Forelimb muscle (tissue), 1 donor: ENCODE data around the gene CLDN10. TPM values are rescaled to one million over a fixed set of nuclear protein-coding genes. Genes with fewer than 3 reads are reported as not detected.
A peak's percentile ranks its signal among the peaks of the same experiment; 100 is the strongest.
"Not testable (repeated sequence)": the region's sequence is repeated elsewhere in the genome, so short reads cannot be mapped to it uniquely, and the experiment has no call there.

ENCODE experiments used
- DNase-seq: peaks from one replicate; pipeline ENCODE4 v3.0.0-alpha.2; 2013; ENCODE audit warnings: low read depth
- polyA plus RNA-seq: library from polyadenylated mRNA; unstranded; fragments of 120-200 nt; gene quantifications from one replicate; pipeline ENCODE4 v1.2.1, GENCODE V29; 2013; ENCODE audit not compliant: insufficient read length

CLDN10 gene
- 8.6 TPM for polyA plus RNA-seq

GRCh38 chr13:95552539-95553441 is at the start of gene CLDN10:
Gene CLDN10 (plus strand): TSS chr13:95552720. CDS start chr13:95552754, 34 bp downstream.
- DNase-seq = no peak

DNA sequence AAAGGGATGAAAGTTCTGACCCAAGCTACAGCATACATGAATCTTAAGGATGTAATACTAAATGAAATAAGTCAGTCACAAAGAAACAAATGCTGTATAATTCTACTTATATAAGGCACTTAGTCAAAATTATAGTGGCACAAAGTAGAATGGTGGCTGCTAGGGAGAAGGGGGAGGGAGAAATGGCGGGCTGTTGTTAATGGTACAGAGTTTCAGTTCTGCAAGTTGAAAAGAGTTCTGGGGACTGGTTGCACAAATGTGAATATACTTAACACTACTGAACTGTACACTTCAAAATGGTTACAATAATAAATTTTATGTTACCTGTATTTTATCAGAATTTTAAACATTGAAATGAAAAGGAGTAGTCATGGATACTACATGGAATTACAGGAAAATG is 48.9 kb upstream of the CLDN10 start:
- DNase-seq = no peak

DNA sequence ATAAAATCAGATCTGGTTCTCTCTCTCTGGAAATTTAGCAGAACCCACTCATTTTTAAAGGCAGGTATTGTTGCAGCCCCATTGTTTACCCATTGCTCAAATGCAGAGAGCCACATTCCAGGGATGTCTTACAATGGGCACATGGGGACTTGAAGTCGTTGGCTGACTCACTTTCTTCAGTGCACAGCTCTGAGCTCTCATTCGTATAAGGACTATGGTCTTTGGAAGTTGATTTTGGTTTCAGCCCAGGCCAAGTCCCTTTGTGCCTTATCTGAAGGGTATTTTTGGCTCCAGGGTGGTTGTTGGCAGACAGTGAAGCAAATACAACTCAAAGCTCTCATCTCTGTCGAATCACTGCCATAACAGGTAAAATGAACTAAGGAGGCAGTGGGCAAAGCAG is 47.3 kb upstream of the CLDN10 start:
- DNase-seq = no peak

DNA sequence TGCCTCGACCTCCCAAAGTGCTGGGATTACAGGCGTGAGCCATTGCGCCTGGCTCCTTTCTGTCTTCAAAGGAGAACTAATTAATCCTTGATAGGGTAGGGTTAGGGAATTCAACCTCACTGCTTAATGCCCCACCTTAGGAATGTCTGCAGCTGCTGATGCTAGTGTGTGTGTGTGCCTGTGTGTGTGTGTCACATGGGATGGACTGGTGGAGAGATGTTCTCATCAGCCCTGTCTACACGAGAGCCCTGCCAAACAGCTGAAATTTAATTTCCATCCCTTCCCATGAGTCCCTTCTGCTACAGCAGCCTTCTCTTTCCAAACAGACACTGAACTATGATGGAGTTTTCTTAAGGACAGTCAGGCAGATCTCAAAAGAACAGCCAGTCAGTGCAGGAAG is 46.5 kb upstream of the CLDN10 start:
- DNase-seq = no peak

GRCh38 chr13:95507991-95508390 is 44.5 kb upstream of the CLDN10 start:
- no peak for DNase-seq

- DNase-seq = no peak
Observed at GRCh38 chr13:95508996-95509395, 43.5 kb upstream of the CLDN10 start.

DNA sequence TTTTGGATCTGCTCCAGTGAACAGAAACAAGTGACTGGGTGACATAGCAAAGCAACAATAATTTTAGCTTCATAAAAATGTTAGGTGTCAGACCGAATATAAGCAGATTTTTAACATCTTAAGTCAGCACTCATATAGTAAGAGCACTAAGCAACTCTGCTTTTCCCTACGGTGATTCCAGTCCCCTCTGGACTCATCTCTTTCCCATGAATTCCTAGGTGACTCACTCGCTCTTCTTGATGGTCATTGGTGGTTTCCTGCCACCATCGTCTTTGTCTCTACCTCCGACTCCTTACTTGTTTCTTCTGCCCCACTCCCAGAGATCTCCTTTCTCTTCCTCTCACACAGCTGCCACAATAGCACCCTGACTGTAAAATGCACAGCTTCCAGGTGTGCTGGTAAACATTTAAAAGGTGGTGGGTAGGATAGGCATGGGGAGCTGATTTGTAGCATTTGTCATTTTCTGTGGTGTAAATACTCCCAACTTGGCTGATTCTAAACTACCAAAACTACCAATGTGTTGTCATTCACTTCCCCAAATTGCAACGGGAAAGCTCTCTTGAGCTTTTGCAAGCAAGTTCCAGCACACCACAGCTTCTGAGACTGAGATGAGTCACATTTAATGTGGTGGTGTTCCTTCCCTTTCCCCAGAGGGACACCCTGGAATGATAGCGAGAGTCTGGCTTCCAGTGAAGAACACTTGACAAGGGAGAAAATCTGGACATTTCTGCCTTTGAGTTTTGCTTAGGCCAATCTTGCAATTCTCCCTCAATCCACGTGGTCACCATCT is 42.8 kb upstream of the CLDN10 start:
- DNase-seq = no peak

DNA sequence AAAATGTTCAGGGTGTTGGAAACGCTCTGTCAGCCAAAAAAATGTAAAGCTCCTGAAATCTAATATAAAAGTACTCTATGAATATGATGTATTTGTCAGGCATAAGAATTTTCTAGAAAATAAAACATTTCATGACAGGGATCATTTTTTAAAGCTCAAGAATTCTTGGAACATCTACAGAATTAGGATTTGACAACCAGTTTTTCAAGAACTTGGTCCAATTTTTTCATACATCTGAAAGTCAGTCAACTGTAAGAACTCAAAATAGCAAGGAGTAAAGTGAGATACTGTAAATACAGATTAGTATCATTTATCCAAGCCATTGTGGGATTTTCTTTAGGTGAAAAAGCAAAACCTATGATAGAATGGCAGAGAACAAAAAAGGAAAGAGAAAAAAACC is 41.6 kb upstream of the CLDN10 start:
- DNase-seq = no peak

DNA sequence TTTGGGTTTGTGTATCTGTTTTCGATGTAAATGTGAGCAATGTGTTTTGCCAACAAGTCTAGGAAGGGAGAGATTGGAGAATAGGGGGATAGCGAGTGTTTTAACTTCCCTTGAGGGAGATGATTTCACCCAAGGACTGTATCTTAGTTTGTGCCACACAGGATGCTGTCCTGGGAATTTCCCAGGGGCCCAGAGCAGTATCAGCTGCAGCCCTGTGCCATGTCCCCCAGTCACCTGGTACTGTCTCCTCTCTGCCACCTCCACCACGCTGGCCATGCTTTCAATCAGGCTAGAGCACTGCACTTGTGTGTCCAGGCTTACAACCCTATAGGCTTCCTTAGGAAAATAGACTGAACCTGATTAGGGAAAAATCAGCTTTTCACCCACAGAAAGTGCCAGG is 40.1 kb upstream of the CLDN10 start:
- no peak for DNase-seq

DNA sequence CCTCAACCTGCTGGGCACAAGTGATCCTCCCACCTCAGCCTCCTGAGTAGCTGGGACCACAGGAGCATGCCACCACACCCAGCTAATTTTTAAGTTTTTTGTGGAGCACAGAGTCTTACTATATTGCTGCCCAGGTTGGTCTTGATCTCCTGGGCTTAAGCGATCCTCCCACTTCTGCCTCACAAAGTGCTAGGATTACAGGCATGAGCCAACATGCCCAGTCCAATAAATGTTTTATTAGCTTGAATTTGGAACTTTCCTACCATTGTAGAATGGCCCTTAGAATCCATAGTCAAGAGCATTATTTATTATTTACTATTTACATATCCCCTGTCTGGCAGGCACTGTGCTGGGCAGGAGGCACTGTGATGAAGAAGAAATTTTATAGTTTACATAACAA is 39.6 kb upstream of the CLDN10 start:
- DNase-seq = no peak

GRCh38 chr13:95515606-95516005 is 36.9 kb upstream of the CLDN10 start:
- not testable (repeated sequence) for DNase-seq

- no peak for DNase-seq
Observed at GRCh38 chr13:95516021-95516420, 36.5 kb upstream of the CLDN10 start.

DNA sequence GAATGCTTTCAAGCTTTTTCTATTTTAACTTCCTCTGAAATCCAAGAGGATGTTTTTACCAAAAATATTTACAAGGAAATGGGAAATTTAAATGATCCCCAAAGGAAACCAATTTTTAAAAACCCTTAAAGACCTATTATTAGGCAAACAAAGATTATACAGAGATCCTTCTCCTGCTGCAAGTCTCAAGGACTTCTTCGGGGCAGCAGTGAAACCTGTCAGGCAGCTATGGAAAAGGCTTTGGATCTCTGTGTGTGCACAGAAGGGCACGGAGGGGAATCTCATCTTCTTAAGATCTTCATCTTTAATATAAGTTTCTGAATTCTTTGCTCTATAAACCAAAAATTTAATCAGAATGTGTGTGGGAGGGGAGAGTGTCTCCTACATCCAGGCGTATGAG is 36.0 kb upstream of the CLDN10 start:
- no peak for DNase-seq

DNA sequence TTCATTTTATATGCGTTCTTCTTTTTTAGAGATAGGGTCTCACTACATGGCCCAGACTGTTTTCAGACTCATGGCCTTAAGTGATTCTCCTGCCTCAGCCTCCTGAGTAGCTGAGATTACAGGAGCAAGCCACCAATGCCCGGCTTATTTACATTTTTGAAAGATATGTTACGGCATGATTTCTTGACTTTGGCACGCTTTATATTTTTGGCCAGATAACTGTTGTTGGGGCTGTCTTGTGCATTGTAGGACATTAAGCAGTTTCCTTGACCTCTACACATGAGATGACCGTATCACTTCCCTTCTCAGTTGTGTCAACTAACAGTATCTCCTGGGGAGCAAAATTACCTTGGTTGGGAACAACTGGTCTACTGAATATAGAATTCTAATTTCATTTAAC is 28.9 kb upstream of the CLDN10 start:
- DNase-seq = no peak

- no peak for DNase-seq
Observed at GRCh38 chr13:95524264-95524901, 28.1 kb upstream of the CLDN10 start.

- no peak for DNase-seq
Observed at GRCh38 chr13:95527955-95528354, 24.6 kb upstream of the CLDN10 start.

GRCh38 chr13:95530178-95530577 is 22.3 kb upstream of the CLDN10 start:
- no peak for DNase-seq

DNA sequence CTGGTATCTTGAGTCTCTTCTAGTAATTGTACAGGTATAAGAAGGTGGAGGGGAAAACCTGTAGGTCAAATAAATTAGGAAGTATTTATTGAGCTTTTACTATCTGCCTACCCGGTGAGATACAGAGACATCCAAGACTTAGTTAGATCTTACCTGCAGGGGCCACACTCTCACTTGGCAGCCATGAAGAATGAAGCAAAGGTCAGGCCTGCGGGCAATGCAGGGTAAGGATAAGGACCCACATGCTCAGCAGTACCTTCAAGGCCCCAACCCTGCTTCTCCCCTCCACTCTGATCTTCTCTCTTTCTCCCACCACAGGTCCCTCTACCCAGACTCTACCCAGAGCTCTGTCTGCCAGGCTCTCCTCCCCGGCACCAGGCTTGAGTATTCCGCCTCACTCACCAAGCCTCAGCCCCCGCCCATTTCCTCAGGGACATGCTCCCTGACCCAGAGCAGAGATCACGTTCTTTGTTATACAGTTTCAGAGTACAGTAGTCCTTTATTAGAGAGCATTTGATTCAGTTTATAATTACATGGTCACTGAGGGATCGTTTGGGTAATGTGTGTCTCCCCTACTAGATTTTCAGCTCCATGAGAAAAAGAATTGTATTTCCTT is 18.9 kb upstream of the CLDN10 start:
- DNase-seq = no peak

DNA sequence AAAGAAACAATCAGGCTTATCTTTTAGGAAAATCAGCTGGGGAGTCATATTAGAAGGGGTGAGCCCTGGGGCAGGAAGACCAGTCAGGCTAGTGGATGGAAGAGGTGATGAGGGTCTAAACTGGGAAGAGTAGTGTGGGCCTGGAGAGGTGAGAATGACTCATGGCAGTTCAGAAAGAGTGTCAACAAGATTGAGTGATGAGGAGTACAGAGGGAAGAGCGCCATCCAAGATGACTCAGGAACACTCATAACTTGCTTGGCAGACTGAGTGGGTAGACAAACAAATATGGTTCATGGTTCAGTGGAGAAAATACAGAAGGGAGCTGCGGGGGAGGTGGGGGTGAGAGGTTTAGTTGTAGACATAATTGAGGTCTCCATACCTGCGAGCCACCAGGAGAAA is 17.3 kb upstream of the CLDN10 start:
- DNase-seq = no peak

GRCh38 chr13:95536632-95537241 is 15.8 kb upstream of the CLDN10 start:
- peak; percentile 11 for DNase-seq

DNA sequence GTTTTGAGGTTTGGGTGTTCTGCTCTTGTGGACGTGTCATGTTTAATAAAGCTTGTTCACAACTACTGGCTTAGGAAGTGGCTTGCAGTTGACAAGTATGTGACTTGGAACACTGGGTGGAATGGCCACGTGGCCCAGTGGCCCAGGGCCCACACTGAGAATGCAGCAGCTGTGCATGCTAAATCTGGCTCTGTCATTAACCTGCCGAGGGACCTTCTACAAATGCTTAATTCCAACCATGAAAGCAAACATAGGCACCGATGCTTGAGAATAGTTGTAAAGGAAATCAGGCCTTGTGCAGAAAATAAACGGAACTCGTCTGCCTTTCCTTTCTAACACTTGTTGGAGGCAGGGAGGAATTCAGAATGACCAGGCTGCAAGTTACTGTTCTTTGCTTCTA is 11.6 kb upstream of the CLDN10 start:
- peak; percentile 25 for DNase-seq

DNA sequence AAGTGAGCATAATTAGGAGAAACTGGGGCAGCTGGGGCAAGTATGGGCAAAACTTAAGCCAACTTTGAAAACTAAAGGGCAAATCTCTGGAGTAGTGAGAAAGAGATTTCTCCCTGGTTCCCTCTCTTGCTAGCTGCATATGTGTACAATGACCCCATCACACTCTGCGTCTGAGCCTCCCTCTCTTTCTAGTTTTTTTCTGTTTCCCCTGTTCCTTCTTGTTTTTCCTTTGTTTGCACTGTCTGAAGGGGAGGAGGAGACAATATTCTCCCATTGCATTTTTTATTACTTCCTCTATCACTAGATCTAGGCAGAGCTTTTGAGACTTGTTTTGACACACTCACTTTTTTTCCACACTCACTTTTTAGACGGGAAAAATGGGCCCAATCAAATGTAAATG is 11.2 kb upstream of the CLDN10 start:
- no peak for DNase-seq
